K562 (cell line): ENCODE results near the gene USP5. TPM values are rescaled to one million over a fixed set of nuclear protein-coding genes. Genes with fewer than 3 reads are reported as not detected.

Source experiments
- ATAC-seq: fragments of 200-7000 bp; cut with Tn5 transposase; 3 replicates; pipeline ENCODE4 v1.9.1; 2020; ENCODE audit warnings: moderate library complexity
- BruUV-seq: library from RNA; stranded (reverse); fragments of 400-500 nt; replicated peaks from 2 replicates; lab custom pipeline; 2021; lab: Mats Ljungman, UMichigan
- CTCF ChIA-PET: fragments of 300-600 bp; formaldehyde crosslinking; extraction: SDS; loops from one replicate; lab custom pipeline; 2021; ENCODE audit warnings: low intra/inter-chr PET ratio; lab: Yijun Ruan, JAX
- POLR2A ChIA-PET: fragments of 300-600, 350-650 bp; sonication (Branson Sonifier 250); formaldehyde crosslinking; extraction: SDS; loops from one replicate; lab custom pipeline; 2021; ENCODE audit warnings: antibody characterized with exemption, inconsistent platforms; lab: Yijun Ruan, JAX
- DNase-seq, 4 experiments: peaks; one replicate each; pipeline versions ENCODE4 v3.0.0 to v3.0.0-alpha.2; 2011 to 2018; ENCODE audit warnings: low spot score in 3 of 4, mixed read lengths in 3 of 4; ENCODE audit errors: extremely low read depth in 1 of 4
- FAIRE-seq: peaks from 2 replicates; lab custom pipeline; 2011; peaks lifted over from hg19 to GRCh38; lab: Jason Lieb, UNC
- H2AFZ ChIP-seq: 2 replicates; pipeline ENCODE4 v1.6.0; 2011; ENCODE audit warnings: low read depth, low read length, control low read depth, inconsistent platforms
- H3K27ac ChIP-seq: fragments of 200-600 bp; 3 replicates; pipeline ENCODE4 v1.8.0; 2011; ENCODE audit warnings: low read depth, mild to moderate bottlenecking, control low read depth, inconsistent platforms, low read length, moderate library complexity, mixed read lengths; ENCODE audit errors: extremely low read depth
- H3K27me3 ChIP-seq, 2 experiments: fragments of 300-600 bp in 1 of 2; 2 replicates in 1 of 2; 3 replicates in 1 of 2; pipeline versions ENCODE4 v1.6.0 to v1.8.0; 2011; ENCODE audit warnings: inconsistent platforms in 2 of 2, low read length in 2 of 2, mild to moderate bottlenecking in 1 of 2, mixed read lengths in 1 of 2, moderate library complexity in 1 of 2; ENCODE audit not compliant: control insufficient read depth in 2 of 2, insufficient read depth in 2 of 2
- H3K36me3 ChIP-seq: fragments of 300-600 bp; 3 replicates; pipeline ENCODE4 v1.8.0; 2011; ENCODE audit warnings: mild to moderate bottlenecking, low read length, inconsistent platforms; ENCODE audit not compliant: control insufficient read depth, insufficient read depth
- H3K4me1 ChIP-seq, 2 experiments: fragments of 200-600 bp in 1 of 2; replicated peaks in 1 of 2; 2 replicates in 1 of 2; 3 replicates in 1 of 2; pipeline versions ENCODE4 v1.5.1 to v1.8.0; 2011; ENCODE audit warnings: inconsistent platforms in 2 of 2, low read length in 2 of 2, mild to moderate bottlenecking in 1 of 2, mixed read lengths in 1 of 2, moderate library complexity in 1 of 2; ENCODE audit not compliant: control insufficient read depth in 2 of 2, insufficient read depth in 2 of 2
- H3K4me2 ChIP-seq: 2 replicates; pipeline ENCODE4 v1.6.1; 2011; ENCODE audit warnings: low read length, control low read depth, inconsistent platforms, mixed read lengths; ENCODE audit not compliant: insufficient read depth
- H3K4me3 ChIP-seq: fragments of 200-600 bp; sonication (generic), shearing (Covaris generic); 2 replicates; pipeline ENCODE4 v1.5.1; 2016; ENCODE audit warnings: control low read depth, inconsistent platforms
- H3K79me2 ChIP-seq: fragments of 200-600 bp; 3 replicates; pipeline ENCODE4 v1.8.0; 2011; ENCODE audit warnings: low read length, inconsistent platforms; ENCODE audit not compliant: control insufficient read depth, insufficient read depth
- H3K9ac ChIP-seq, 2 experiments: 2 replicates each; pipeline versions ENCODE4 v1.6.0 to v1.6.1; 2011; ENCODE audit warnings: low read depth in 2 of 2, low read length in 2 of 2, control low read depth in 1 of 2, inconsistent platforms in 1 of 2, mild to moderate bottlenecking in 1 of 2, mixed read lengths in 1 of 2; ENCODE audit not compliant: insufficient read depth in 1 of 2
- H3K9me1 ChIP-seq: one replicate; pipeline ENCODE4 v1.6.0; 2011; ENCODE audit warnings: inconsistent platforms, mild to moderate bottlenecking, low read length, moderate library complexity; ENCODE audit not compliant: control insufficient read depth, insufficient read depth
- H3K9me3 ChIP-seq: replicated peaks from 2 replicates; pipeline ENCODE4 v1.5.1; 2011; ENCODE audit warnings: low read depth, low read length, inconsistent platforms; ENCODE audit not compliant: control insufficient read depth, insufficient read depth
- H4K20me1 ChIP-seq: replicated peaks from 2 replicates; pipeline ENCODE4 v1.6.1; 2011; ENCODE audit warnings: low read length, inconsistent platforms, mixed read lengths; ENCODE audit not compliant: control insufficient read depth, insufficient read depth
- GATA2 ChIP-seq: sonication (generic); formaldehyde crosslinking; IDR thresholded peaks from 2 replicates; pipeline ENCODE4 v1.4.0; 2020; ENCODE audit warnings: mild to moderate bottlenecking, missing genetic modification reagents
- NRF1 ChIP-seq, 2 experiments: fragments of 450-650 bp; IDR thresholded peaks in 1 of 2; conservative IDR thresholded peaks in 1 of 2; 2 replicates each; pipeline ENCODE4 v1.6.1; 2014; ENCODE audit warnings: mild to moderate bottlenecking in 2 of 2
- TEAD2 ChIP-seq: fragments of 450-650 bp; IDR thresholded peaks from 2 replicates; pipeline ENCODE4 v1.6.1; 2016; ENCODE audit warnings: missing genetic modification characterization, control low read depth, missing compliant biosample characterization
- VEZF1 ChIP-seq: fragments of 200-800 bp; sonication (Bioruptor generic); IDR thresholded peaks from 2 replicates; pipeline ENCODE4 v1.6.1; 2017; ENCODE audit warnings: missing genetic modification characterization, missing compliant biosample characterization
- ZBTB33 ChIP-seq: sonication (generic); formaldehyde crosslinking; IDR thresholded peaks from 2 replicates; pipeline ENCODE4 v1.8.1; 2023; ENCODE audit warnings: mild to moderate bottlenecking, missing genetic modification reagents
- WGBS: fragments of 100-300 bp; shearing (Covaris generic); methylation state at CpG from one replicate; pipeline ENCODE4 v1.1.6; 2016; ENCODE audit warnings: low coverage, mixed read lengths; ENCODE audit not compliant: insufficient coverage; ENCODE audit errors: missing lambda C conversion rate; 5-methylcytosine and 5-hydroxymethylcytosine counted together
- in situ Hi-C: fragments of 300-500 bp; cut with MboI; formaldehyde crosslinking; loops from 4 replicates; pipeline ENCODE4 v1.15.0; 2018; ENCODE audit warnings: inconsistent platforms, mixed read lengths
- intact Hi-C: fragments of 100-400 bp; cut with micrococcal nuclease; formaldehyde crosslinking; loops from 2 replicates; pipeline ENCODE4 v1.14.2; 2022
- polyA plus RNA-seq, 8 experiments: library from polyadenylated mRNA; depleted of rRNA in 4 of 8; stranded (reverse) in 5 of 8; unstranded in 3 of 8; fragments of >200 nt; fragmentation: Nextera tagmentation in 2 of 8; fragmentation: Illumina TruSeq in 1 of 8; extraction: Ambion mirVana in 2 of 8; extraction: Trizol in 1 of 8; gene quantifications; 2 replicates each; pipeline versions ENCODE4 v1.2.1 to v1.2.3, GENCODE V29; 2011 to 2014; ENCODE audit warnings: inconsistent platforms in 1 of 8, missing spikeins in 1 of 8
- total RNA-seq, 7 experiments: library from RNA; depleted of rRNA in 6 of 7; stranded (reverse); fragments of >200 nt in 6 of 7; fragmentation: Illumina TruSeq in 2 of 7; extraction: Trizol in 2 of 7; gene quantifications; 2 replicates each; pipeline versions ENCODE4 v1.2.1 to v1.2.3, GENCODE V29; 2011 to 2021; ENCODE audit warnings: low replicate concordance in 1 of 7

Gene USP5
- total and polyA plus RNA-seq, 9 of the 15 experiments (the other 6 are each of a cell fraction or from before 2014, with no cell fraction given): 1.4 to 107 (median 48.6) TPM

- POLR2A ChIA-PET: no interaction called here
- in situ Hi-C loops: no loop called here
- no peak for TF ChIP-seq TEAD2
- TF ChIP-seq ZBTB33 (CRISPR knock-in tag): peak; percentile 5; the same call in 1 of the 2 replicates
- TF ChIP-seq NRF1 (conservative IDR thresholded peaks at IDR 0.05 in 1 of 2, IDR thresholded peaks at IDR 0.05 in 1 of 2): 0 out of 4 replicates have a peak, but pooled peaks have one; percentile 4 to 6
- TF ChIP-seq GATA2 (CRISPR knock-in tag): 0 out of 2 replicates have a peak, but pooled peaks have one; percentile 34
- TF ChIP-seq VEZF1: peak; percentile 46; the same call in 1 of the 2 replicates
- WGBS: 23% methylated on average over 7 of the region's 29 CpGs
- peaks cover 19% of the 10 kb centered on the region; the same call in 2 of the 3 replicates for H3K36me3 ChIP-seq
- H3K27me3 ChIP-seq: no peaks in the 10 kb centered on the region
- no peaks in the 10 kb centered on the region for H3K9me3 ChIP-seq
- H3K9ac ChIP-seq: peak overlapping the region; percentile 34 to 87; a peak in 3 of 4 replicates
- peaks cover 12 to 40% of the 10 kb centered on the region in 2 experiments; a peak in 4 of 5 replicates for H3K4me1 ChIP-seq
- no peaks in the 10 kb centered on the region for H4K20me1 ChIP-seq
- ATAC-seq (peak; percentile 77), DNase-seq (peak; percentile 70 to 84 (median 72)), FAIRE-seq (no peak)
- H3K9me1 ChIP-seq: peaks cover 6% of the 10 kb centered on the region
- intact Hi-C loops: no loop called here
- CTCF ChIA-PET: no interaction called here
- no peak overlapping the region; the same call in 2 of the 3 replicates for H3K27ac ChIP-seq
- peak overlapping the region; percentile 76 for H3K4me2 ChIP-seq
- BruUV-seq: no TSS peak
- peak overlapping the region; percentile 46 for H3K4me3 ChIP-seq
- H3K79me2 ChIP-seq: peaks cover 19% of the 10 kb centered on the region
- peak overlapping the region; percentile 59 for H2AFZ ChIP-seq
These were observed 63.2 kb downstream of the USP5 start for GRCh38 chr12:6914947-6915788.
